Measurements from ENCODE around the gene TMIGD1. TPM values are rescaled to one million over a fixed set of nuclear protein-coding genes. Genes with fewer than 3 reads are reported as not detected.

The TMIGD1 gene
- total RNA-seq, 1 experiment from 2014 or later: not detected

Other genes starting within 250 kb of the TMIGD1 start
- gene NSRP1, start 217.2 kb downstream of the TMIGD1 start, total RNA-seq (2014; rRNA removed; shearing (Covaris generic); ENCODE audit: low replicate concordance): 0.67 and 1.9 TPM in 2 replicates
- gene SLC6A4, start 98.4 kb downstream of the TMIGD1 start, total RNA-seq (2014; rRNA removed; shearing (Covaris generic); ENCODE audit: low replicate concordance): not detected in 2 replicates
- 40.6 and 42.2 TPM in 2 replicates for gene BLMH, start 42.1 kb downstream of the TMIGD1 start, total RNA-seq (2014; rRNA removed; shearing (Covaris generic); ENCODE audit: low replicate concordance)
- gene CPD, start 44.9 kb upstream of the TMIGD1 start, total RNA-seq (2014; rRNA removed; shearing (Covaris generic); ENCODE audit: low replicate concordance): 29.4 and 171 TPM in 2 replicates
- gene GOSR1, start 143.4 kb upstream of the TMIGD1 start, total RNA-seq (2014; rRNA removed; shearing (Covaris generic); ENCODE audit: low replicate concordance): 25.8 and 44.2 TPM in 2 replicates

Measured in Caki2 (cell line).